ENCODE measurements around the gene E2F7. TPM values are rescaled to one million over a fixed set of nuclear protein-coding genes. Genes with fewer than 3 reads are reported as not detected.

E2F7 gene
- total and polyA plus RNA-seq, 2 of the 8 experiments (the other 6 are each of a cell fraction or from before 2014, with no cell fraction given): 8.8 to 18.5 TPM

GRCh38 chr12:77108707-77109106 lies 43.3 kb upstream of the E2F7 start (continued):
- no peak for TF ChIP-seq SIN3A (conservative IDR thresholded peaks at IDR 0.05 in 1 of 2, IDR thresholded peaks at IDR 0.05 in 1 of 2; ENCODE audit: low read depth in 1 of 2, low read length in 2 of 2)
- no peak for TF ChIP-seq NANOG (IDR thresholded peaks at IDR 0.05; ENCODE audit: insufficient read depth, low read depth, low read length, poor library complexity, severe bottlenecking)
- TF ChIP-seq ZNF274 (IDR thresholded peaks at IDR 0.05; ENCODE audit: borderline replicate concordance, extremely low read depth, low read length): no peak

Measured in H1 (cell line).